Glomerular endothelial cell (primary cell): ENCODE measurements around the gene TTC5. TPM values are rescaled to one million over a fixed set of nuclear protein-coding genes. Genes with fewer than 3 reads are reported as not detected.
A peak's percentile ranks its signal among the peaks of the same experiment; 100 is the strongest.
"Not testable (repeated sequence)": the region's sequence is repeated elsewhere in the genome, so short reads cannot be mapped to it uniquely, and the experiment has no call there.

ENCODE experiments used
- DNase-seq: peaks from one replicate; pipeline ENCODE4 v3.0.0-alpha.2; 2011; ENCODE audit warnings: low read depth, low spot score; ENCODE audit errors: extremely low read depth
- total RNA-seq: library from RNA; depleted of rRNA; stranded (reverse); fragments of >200 nt; gene quantifications from 2 replicates; pipeline ENCODE4 v1.2.3, GENCODE V29; 2015

Gene TTC5
- total RNA-seq, 1 donor from 2014 or later, result 10.7 TPM

GRCh38 chr14:20314026-20314425 lies 8.3 kb upstream of the TTC5 start:
- DNase-seq, result no peak

DNA sequence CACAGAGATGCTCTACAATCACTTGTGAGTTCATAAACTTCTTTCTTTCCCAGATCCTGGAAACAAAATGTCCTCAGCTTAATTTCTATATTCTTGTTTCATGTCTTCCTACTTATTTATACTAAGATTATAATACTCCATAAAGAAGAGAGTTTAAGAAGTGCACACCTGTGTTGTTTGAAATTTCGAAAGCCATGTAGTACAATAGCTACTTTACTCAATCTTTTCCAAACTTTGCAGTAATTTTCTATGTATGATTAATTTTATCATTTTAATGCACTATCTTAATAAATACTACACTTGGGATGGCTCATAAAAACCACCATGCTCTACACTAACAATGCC lies 300 bp upstream of the TTC5 start:
- DNase-seq, result no peak

- DNase-seq, result no peak
Measured at GRCh38 chr14:20302042-20302755, 3.6 kb downstream of the TTC5 start.

- DNase-seq, result no peak
Measured at GRCh38 chr14:20295067-20295466, 10.7 kb downstream of the TTC5 start.

DNA sequence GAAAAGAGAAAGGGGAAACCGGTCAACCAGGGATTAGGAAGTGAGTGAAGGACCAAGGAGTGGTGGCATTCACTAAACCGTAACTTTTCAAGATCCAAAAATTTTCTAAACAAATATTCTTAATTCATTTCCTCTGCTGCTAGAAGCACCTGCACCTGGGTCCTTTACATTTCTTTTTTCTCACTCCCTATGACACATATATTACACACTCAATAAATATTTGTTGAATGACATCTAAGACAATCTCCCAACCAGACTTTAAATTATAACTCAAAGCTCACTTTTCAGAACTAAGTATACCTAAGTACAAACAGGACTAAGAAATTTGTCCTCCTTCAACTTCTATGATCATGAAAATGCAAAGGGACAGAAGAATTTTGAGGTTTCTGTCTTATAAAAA lies 11.1 kb downstream of the TTC5 start:
- DNase-seq, result no peak

DNA sequence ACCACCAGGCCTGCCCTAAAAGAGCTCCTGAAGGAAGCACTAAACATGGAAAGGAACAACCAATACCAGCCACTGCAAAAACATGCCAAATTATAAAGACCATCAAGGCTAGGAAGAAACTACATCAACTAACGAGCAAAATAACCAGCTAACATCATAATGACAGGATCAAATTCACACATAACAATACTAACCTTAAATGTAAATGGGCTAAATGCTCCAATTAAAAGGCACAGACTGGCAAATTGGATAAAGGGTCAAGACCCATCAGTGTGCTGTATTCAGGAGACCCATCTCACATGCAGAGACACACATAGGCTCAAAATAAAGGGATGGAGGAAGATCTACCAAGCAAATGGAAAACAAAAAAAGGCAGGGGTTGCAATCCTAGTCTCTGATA lies 23.8 kb downstream of the TTC5 start:
- not testable (repeated sequence) for DNase-seq

DNA sequence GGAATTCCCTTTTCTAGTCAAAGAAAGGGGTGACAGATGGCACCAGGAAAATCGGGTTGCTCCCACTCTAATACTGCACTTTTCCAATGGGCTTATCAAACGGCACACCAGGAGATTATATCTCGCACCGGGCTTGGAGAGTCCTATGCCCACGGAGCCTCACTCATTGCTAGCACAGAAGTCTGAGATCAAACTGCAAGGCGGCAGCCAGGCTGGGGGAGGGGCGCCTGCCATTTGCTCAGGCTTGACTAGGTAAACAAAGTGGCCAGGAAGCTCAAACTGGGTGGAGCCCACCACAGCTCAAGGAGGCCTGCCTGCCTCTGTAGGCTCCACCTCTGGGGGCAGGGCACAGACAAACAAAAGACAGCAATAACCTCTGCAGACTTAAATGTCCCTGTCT lies 25.5 kb downstream of the TTC5 start:
- not testable (repeated sequence) for DNase-seq

DNA sequence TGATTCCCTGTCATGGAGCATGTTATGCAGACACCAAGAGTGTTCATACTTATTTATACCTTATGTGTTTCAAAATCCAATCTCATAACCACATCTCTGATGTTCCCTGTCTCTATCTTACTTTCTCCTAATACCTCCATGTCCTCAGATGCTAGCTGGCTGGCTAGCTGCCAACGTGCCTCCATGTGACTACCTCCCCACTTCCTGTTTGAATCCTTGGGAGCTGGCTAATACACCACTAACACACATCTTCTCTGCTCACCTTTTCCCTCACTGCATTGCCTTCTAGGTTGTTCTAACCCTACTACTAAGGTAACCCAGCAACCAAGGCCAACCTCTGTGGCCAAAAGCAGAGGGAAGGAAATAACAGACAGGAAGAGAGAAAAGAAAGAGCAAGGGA lies 27.3 kb downstream of the TTC5 start:
- peak; percentile 4 for DNase-seq

GRCh38 chr14:20277409-20277808 lies 28.3 kb downstream of the TTC5 start:
- no peak for DNase-seq

GRCh38 chr14:20274062-20274461 lies 31.7 kb downstream of the TTC5 start:
- DNase-seq, result no peak

- DNase-seq, result not testable (repeated sequence)
Measured at GRCh38 chr14:20264361-20264760, 41.4 kb downstream of the TTC5 start.

DNA sequence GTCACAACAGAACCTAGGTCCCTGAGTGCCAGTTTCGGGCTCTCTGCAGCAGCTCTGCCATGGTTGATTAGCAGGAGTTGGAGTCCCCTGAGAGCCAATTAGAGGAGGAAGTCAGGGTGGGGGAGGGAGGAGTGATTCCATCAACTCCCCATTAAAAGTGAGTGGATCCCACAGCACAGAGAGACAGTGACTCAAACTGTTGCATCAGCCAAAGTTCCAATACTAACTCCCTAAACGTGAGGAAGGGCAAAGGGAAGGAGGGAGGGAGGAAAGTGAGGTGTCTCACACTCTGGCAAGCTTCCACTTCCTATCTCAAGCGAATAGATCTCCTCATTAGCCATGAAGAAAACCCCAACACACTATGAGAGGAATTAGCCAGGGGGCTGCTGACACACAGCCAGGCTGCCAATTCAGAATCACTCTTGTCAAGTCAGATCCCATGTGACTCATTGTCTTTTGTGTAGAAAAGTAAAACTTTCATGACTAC lies 43.1 kb downstream of the TTC5 start:
- no peak for DNase-seq

GRCh38 chr14:20247646-20248246 lies 58.0 kb downstream of the TTC5 start:
- no peak for DNase-seq

Other genes with a start within 250 kb of the TTC5 start
- gene OR4L1, start 245.9 kb downstream of the TTC5 start, total RNA-seq, result not detected in 2 replicates
- not detected in 2 replicates for gene OR4K17, start 195.2 kb downstream of the TTC5 start, total RNA-seq
- gene OR4N5, start 167.1 kb downstream of the TTC5 start, total RNA-seq, result not detected in 2 replicates
- not detected in 2 replicates for gene OR11G2, start 115.1 kb downstream of the TTC5 start, total RNA-seq
- gene OR11H6, start 82.2 kb downstream of the TTC5 start, total RNA-seq, result not detected in 2 replicates
- not detected in 2 replicates for gene OR11H7, start 77.0 kb downstream of the TTC5 start, total RNA-seq
- gene OR11H4, start 66.7 kb downstream of the TTC5 start, total RNA-seq, result not detected in 2 replicates
- 20.7 and 28.0 TPM in 2 replicates for gene CCNB1IP1, start 27.3 kb upstream of the TTC5 start, total RNA-seq
- 9.9 and 12.3 TPM in 2 replicates for gene PARP2, start 37.7 kb upstream of the TTC5 start, total RNA-seq
- 16.7 and 22.7 TPM in 2 replicates for gene TEP1, start 107.5 kb upstream of the TTC5 start, total RNA-seq
- not detected in 2 replicates for gene KLHL33, start 130.2 kb upstream of the TTC5 start, total RNA-seq
- 56.8 and 84.3 TPM in 2 replicates for gene OSGEP, start 148.9 kb upstream of the TTC5 start, total RNA-seq
- gene APEX1, start 149.3 kb upstream of the TTC5 start, total RNA-seq, result 152 and 255 TPM in 2 replicates
- gene PIP4P1, start 155.5 kb upstream of the TTC5 start, total RNA-seq, result 14.8 and 20.9 TPM in 2 replicates
- gene PNP, start 163.5 kb upstream of the TTC5 start, total RNA-seq, result 131 and 170 TPM in 2 replicates
- 1.2 TPM in 1 of 2 replicates, not detected in the other for gene RNASE10, start 199.6 kb upstream of the TTC5 start, total RNA-seq